GM19324 (cell line): ENCODE measurements around the gene NOTCH1.

Source experiments
- ATAC-seq: cut with Tn5 transposase; IDR thresholded peaks from one replicate; pipeline ENCODE4 v1.9.1; 2021; ENCODE audit warnings: mild to moderate bottlenecking, moderate library complexity; ENCODE audit not compliant: unreplicated experiment, low FRiP score

NOTCH1 gene

DNA sequence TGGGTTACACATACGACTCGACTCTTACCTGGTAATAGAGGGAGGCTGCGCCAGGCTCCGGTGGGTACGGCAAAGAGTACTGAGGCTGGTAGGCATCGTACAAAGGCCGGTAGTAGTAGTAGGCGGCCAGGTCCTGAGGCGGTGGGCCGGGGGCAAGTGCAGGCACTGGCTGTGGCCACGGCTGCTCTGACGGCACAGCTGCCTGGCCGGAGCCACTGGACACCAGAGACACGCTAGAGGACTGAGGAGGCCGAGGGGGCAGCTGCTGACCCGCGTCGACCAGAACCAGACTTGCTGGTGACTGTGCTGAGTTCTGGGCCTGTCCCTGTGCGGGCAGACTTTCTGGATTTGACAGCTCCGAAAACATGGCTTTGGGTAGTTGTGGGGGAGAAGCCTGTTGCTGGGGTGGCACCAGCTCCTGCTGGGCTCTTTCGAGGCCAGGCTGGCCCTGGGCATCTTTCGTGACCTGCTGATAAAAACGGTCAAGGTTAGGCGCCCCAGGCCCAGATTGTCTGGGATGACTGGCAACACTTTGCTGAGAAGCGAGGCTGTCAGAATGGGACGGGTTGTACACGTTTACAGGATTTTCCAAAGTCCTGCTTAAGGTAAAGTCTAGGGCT lies 71.7 kb downstream of the NOTCH1 start:
- no peak for ATAC-seq

DNA sequence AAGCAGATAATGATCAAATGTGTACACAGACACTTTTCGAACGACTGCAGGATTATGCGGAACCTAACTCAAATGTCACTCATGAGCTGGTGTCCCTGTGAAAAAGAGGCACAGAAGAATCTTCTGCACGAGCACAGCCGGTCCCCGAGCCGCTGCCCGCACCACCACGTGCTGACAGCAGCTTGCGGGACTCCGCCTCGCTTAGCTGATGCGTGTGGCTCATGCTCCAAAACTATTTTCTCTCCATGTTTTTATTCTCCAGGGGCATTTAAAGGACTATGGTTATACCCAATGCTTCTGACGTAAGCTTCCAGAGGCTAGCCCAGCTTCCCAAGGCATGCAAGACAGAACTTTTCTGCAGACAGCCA lies 72.5 kb downstream of the NOTCH1 start:
- ATAC-seq: no peak

DNA sequence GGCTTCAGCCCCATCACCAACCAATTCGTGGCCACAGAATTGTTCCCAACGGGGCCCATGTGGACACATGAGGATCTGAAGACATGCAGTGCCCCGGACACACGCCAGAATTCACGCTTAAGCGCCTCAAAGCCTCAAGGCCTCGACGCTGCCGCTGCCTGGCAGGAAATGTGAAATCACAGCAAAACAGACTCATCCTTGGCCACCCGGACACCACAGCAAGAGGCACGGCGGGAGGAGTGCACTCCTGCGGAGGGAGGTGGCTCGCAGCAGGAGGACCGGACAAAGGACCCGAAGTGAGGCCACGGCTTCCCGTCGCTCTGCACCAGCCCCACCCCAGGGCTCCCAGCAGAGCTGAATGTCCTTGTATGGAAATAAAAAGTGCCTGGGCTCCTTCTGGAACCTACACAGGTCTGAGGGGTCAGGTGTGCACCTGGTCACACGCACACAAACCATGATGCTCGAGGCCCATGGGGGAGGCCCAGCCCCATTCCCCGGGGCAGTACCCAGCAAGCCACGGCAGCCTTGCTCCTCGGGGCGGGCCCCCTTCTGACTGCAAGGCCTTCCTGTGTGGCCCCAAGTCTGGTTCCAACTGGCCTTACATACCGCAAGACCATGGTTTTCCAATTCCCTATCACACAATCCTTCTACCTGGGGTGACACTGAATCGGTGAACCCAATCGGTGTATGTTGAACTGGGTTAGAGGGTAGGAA lies 73.1 kb downstream of the NOTCH1 start:
- no peak for ATAC-seq

DNA sequence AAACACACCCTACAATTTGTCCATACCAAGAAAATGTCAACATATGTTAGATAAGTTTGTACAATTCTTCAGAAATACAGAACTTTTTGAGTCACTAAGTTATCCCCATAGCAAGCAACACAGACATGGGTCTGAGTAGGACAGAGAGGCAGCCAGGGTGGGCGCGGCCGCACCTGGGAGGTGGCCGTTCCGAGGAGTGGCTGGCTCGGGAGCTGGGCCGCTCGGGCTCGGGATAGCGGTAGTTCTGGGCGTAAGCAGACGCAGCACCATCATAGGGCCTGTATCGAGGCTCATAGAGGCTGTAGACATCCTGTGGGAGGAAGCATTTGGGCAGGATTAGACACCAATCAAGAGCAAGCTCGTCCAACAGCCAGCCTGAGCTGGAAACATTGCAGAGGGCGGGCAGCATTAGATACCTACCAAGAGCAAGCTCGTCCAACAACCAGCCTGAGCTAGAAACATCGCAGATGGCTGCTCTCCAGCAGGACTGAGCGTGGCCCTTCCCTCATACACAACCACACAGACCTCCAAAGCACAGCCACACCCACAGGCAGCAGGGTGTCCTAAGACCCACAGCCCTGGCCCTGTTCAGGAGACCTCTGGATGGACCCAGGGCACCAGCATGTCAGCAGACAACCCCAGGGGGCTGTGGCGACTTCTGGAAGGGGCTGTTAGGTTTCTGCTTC lies 73.9 kb downstream of the NOTCH1 start:
- no peak for ATAC-seq

DNA sequence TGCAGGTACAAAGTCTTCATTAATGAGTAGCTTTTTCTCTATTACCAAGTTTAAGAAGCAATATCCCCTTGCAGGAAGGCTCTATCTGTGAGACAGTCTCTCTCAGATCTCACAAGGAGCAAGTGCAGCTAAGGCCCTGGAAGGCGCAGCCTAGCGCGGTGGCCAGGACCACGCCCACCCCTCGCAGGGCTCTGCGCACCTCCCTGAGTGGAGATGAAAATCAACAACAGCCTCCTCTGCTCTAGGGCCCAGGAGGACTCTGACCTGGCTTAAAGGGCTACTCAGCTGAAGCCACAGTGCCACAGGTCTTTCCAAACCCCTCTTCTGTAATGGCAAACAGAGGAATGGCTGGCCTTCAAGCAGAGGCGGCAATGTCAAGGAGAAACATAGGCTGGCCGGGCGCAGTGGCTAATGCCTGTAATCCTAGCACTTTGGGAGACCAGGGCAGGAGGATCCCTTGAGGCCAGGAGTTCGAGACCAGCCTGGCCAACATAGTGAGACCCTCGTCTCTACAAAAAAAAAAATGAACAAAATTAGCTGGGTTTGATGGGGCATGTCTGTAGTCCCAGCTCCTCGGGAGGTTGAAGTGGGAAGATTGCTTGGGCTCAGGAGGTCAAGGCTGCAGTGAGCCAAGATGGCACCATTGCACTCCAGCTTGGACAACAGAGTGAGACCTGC lies 74.9 kb downstream of the NOTCH1 start:
- no peak for ATAC-seq

DNA sequence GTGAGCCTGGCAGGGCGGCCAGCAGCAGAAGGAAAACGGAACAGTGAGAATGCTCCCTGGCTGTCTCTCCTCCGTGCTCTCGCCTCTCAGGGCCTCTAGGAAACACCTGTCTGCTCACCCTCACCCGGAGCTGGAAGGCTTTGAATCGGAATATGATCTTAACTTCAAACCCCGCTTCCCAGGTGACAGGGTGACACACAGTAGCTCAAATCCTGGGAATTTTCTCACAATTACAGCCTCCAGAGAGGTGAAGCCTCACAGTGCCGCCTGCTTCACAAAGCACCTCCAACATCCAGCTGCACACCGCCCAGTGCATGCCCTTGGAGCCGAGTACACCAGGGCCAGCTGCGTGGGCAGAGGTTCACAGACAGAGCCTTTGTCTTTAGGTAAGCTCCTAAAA lies 75.5 kb downstream of the NOTCH1 start:
- ATAC-seq: no peak

DNA sequence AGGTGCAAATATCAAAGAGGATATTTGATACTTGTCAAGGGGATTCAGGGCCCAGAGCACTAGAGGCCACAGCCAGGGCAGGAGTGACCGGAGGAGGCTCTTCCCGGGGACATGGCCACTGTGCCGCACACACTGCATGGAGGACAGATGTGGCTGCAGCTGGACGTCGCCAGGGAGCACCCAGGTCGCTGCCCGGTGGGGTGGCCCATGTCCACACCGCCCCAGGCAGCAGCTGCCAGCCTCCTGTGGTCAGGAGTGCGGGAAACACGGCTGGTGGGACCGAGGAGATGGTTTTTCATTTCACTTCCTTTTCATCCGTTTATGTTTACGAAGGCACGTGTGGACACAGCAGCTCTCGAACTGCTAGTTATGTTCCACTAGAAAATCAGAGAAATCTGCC lies 78.1 kb downstream of the NOTCH1 start:
- ATAC-seq: no peak

DNA sequence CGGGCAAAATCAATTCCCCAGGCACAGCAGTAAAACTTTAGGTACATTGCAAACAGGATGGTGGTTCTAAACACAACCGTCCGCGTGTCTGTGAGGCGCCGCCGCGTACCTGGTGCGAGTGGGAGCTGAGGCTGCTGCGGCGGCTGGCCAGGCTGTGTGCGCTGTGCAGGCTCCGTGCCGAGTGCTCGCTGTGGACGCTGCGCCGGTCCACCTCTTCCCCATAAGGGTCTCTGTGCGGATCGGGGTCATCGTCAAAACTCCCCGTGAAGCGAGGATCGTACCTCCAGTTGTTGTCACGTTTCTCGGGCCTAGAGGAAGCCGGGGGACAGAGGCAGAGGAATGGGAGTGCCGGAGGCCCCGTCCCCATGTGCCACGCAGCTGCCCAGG lies 79.7 kb downstream of the NOTCH1 start:
- no peak for ATAC-seq

DNA sequence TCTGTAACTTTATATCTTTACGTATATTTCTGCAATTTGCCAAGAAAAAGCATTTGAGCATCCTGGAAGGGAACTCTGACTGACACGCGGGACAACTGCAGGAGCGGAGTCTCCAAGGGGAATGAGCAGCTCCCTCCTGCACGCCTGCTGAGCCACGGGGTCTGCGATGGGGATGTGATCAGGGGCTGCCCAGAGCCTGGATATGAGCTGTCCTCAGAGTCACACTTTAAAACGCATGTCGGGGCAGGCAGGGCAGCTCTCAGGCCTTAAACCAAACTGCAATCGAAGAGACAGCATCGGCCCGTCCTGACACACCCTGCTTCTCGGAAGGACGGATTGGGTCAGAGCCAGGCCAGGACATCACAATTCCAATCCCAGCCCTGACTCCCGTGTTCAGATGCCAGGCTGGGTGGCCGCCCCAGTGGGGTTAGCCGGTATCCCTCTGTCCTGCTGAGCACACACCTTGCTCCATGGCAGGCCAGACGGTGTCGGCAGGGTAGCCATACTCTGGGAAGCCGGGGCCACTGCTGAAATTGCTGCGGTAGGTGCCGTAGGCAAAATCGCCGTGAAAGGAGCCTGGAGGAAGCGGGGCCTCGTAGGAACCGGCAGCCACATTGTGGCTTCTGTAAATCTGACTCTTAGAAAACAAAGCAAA lies 80.2 kb downstream of the NOTCH1 start:
- no peak for ATAC-seq

DNA sequence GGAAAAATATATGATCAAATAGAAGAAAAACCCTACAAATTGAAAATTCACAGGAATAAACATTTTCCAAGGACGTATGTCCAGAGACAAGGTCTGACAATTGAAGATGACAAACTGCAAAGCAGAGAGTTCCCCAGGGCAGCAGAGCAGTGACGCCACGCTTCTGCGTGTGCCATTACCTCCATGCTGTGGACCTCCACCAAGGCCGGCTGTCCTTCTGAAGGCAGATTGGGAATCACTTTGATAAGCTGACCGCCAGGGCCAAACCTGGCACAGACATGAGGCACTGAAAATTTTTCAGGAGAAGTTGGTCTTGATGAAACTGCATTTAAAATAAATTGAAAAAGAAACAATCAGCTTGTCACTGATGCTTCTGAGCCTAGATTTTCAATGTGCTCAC lies 81.6 kb downstream of the NOTCH1 start:
- ATAC-seq: no peak

DNA sequence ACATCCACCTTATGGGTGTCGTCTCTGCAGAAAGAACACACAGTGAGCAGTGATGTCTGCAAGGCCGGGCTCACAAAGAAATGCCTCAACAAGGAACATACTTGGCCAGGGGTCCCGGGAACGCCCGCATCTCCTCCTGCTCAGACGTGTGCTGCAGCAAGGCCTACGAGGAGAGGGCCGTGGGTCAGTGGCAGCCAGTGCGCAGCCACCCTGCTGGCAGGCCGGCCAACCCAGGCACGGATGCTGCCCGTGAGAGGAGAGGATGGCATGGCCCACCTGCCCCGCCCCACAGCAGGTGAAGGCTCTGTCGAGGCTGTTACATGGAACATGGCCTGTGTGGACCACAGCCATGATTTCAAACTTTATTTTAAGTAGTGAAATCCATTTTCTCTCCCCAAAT lies 82.3 kb downstream of the NOTCH1 start:
- no peak for ATAC-seq

DNA sequence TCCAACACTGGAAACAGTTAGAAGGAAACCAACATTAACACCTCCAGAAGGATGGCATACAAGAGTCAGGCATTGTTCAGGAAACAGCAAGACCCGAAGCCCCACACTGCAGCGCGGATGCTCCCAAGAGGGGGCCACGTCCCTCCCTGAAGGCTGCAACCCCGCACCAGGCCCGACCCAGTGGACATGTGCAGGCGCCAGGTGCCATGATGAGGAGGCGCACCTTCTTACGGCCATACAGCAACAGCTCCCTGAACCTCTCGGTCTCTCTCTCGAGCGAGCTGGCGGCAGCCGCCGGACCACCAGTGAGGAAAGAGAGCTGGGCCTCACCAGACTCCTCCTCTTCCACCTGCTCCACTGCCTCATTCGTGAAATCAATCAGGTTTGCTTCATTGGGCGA lies 83.2 kb downstream of the NOTCH1 start:
- no peak for ATAC-seq

DNA sequence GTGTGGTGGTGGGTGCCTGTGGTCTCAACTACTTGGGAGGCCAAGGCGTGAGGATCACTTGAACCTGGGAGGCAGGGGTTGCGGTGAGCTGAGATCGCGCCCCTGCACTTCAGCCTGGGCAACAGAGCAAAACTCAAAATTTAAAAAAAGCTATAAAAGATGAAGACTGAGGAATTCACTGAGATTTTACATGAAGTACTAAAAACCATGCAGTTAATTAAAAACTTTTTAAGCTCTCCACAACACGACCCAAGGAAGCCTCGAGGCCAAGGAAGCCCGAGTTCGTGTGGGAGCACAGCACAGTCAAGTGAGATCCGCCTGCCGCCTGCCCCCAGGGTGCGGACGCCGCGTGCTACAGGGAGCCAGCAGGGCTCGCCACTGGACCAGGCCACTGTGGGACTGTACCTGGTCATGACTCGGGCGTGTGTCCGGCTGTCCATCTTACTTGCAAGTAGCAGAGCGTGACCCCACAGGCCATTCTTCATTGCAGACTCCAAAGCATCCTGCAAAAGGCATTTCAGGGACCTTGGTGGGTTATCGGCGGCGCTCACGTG lies 85.0 kb downstream of the NOTCH1 start:
- no peak for ATAC-seq

DNA sequence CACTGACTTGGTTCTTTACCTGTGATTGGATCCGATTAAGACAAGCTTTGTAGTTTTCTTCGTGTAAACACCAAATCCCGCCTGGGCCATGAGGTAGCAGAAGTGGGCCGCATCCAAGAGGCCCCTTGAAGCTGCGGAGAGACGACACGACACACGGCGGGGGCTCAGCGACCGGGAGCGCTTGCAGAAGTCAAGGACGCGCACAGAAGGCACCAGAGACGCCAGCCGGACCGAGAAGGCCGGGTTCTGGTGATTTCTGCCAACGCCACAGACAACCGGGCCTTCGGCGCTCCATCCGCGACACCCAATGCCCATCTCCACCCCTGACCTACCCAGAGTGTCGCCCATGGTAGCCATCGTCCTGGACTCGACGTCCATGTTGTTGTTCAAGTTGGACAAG lies 86.4 kb downstream of the NOTCH1 start:
- ATAC-seq: no peak

DNA sequence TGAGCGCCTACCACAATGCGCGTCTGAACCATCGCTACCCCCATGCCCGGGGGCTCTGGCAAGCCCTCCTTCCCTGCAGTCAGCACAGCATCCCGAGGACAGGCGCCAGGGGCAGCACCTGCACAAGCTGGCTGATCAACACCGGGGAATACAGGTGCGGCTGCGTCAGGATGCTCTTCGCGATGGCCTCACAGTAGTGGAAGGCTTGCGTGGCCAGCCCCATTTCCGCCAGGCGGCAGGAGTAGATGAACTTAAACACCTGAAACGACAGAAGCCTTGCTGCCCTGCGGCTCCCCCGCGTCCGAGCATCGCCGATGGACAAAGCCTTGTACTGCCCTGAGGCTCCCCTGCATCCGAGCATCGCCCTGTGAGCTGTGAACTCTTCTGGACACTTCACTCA lies 88.5 kb downstream of the NOTCH1 start:
- no peak for ATAC-seq

DNA sequence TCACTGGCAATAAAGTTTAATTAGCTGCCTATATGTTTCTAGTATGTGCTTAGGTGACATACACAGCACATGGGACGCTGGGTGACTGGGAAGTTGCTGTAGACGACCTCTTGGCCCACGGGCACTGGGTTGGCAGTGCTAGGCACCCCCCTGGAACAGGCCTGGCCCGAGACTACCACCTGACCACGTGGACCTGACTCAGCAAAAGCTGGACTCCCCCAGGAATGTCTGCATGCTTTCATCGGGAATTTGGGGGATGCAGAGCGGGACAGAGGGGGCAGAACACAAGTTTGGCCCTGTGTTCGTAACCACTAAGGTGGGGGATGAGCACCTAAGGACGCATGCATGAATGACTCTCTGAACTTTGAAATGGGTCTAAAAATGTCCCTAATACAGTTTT lies 89.6 kb downstream of the NOTCH1 start:
- ATAC-seq: no peak

DNA sequence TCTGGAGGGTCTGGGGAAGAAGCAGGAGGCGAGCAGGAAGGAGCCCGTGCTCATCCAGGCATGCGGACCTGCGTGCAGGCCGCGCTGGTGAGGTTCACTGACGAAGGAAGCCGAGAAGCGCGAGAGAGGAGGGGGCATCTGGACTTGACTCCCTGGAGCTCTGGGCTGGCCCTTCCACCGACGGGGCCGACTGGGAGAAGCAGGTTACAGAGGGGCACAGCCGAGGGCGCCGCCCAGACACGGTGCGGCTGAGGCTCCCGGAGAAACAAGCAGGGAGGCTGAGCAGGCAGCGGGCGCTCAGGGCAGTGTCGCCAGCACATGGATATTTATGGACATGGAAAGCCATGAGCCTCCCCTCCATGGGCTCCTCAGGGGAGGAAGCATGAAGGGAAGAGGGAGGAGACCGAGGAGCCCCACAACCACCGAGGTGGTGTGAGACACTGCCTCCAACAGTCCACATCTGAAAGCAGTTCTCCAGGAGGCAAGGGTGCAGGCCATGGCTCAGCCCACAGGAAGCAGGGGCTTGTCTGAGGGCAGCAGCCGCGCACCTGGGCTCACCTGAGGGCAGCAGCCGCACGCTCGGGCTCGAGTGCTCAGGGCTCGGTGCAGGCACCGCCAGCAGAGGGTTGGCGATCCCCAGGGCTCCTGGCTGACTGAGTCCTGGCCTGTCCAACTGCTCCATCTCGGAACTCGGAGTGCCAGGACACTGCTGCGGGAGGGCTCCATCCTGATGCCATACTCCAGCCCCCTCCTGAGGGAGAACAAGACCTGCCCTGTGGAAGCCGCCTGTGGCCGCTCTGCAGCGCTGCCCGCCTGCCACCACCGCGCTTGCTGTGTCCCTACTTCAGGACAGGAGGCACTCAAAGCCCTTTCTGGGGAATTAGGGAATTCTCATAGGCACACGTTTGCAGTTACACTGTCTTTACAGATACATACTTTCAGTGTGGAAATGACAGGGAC lies 90.5 kb downstream of the NOTCH1 start:
- no peak for ATAC-seq

DNA sequence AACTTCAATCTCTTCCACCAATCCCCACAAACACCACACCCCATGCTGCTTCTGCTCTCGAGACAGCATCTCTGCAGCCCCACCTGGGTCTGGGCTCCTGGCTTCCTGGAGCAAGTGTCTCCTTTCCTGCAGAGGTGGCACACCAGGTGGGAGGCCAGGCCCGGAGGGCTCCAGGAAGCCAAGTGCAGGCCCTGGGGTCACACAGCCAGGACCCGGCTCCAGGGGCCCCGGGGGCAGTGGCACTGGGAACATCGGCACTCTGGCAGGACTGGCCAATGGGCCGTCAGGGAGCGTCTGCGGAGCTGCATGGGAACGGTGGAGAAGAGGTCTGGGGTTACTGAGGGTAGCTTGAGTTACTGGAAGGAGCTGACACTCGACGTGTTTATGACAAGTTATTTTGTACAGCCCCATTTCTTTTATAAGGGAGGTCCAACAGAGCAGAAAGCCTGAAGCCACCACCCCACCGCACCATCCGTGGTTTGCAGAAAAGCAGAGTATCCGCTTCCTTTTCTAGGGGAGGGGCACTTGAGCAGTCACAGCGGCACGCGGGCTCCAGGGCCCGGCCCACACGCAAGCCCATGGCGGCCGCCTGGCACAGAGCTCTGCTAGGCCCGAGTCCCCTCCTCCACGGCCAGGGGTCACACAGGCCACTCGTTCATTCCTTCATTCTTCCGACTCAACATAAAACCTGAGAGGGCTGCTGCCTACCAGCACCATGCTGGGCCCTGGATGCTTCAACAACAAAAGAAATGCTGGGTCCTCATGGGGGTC lies 91.6 kb downstream of the NOTCH1 start:
- no peak for ATAC-seq

DNA sequence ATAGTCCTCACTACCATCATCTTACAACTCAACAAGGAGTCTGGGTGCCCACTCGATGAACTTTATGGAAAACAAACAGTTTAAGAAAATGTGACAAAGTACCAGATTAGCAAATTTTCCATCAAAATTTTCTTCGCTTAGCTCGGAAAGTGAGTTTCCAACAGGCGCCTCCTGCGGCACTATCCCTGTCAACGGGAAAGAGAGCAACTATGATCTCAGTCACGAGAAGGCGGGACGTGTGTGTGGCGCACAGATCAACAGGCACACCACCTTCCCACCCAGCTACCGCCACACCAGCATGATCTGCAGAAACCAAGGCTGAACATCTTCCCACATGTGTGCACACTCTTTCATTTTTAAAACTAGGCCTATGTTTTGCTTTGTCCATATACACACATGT lies 92.5 kb downstream of the NOTCH1 start:
- ATAC-seq: no peak
